ENCODE data around the gene ANXA3.
A peak's percentile ranks its signal among the peaks of the same experiment; 100 is the strongest.

- TF ChIP-seq POLR2AphosphoS5 (IDR thresholded peaks at IDR 0.05) (peak in 1 of 3 donors; percentile 22), CTCF (IDR thresholded peaks at IDR 0.05) (peak in 1 of 3 donors; percentile 26)
These were observed 82.6 kb downstream of the ANXA3 start for GRCh38 chr4:78634011-78634664.

Measured in breast epithelium (tissue), 3 donors.